Measurements from ENCODE around the gene GPC3.

The GPC3 gene

GRCh38 chrX:133634416-133634815, 351.0 kb downstream of the GPC3 start:
- H3K4me3 ChIP-seq (ENCODE audit: low read depth, low read length, poor library complexity, severe bottlenecking): no peak overlapping the region
- no peak overlapping the region for H3K4me2 ChIP-seq (ENCODE audit: low read length)
- no peaks in the 10 kb centered on the region for H3F3A ChIP-seq (ENCODE audit: insufficient read depth, low read length)
- no peaks in the 10 kb centered on the region for H3K27me3 ChIP-seq (ENCODE audit: insufficient read depth, low read length)
- H3K27ac ChIP-seq (ENCODE audit: low read depth, low read length, poor library complexity, severe bottlenecking): no peak overlapping the region
- H3K9me3 ChIP-seq (ENCODE audit: low read length): no peaks in the 10 kb centered on the region
- no peaks in the 10 kb centered on the region for H4K20me1 ChIP-seq (ENCODE audit: insufficient read depth, low read length)
- H3K36me3 ChIP-seq (ENCODE audit: insufficient read depth, low read length): no peaks in the 10 kb centered on the region
- no peaks in the 10 kb centered on the region for H3K79me2 ChIP-seq (ENCODE audit: insufficient read depth, low read length)
- no peak overlapping the region for H2AFZ ChIP-seq (ENCODE audit: low read length)
- TF ChIP-seq EZH2 (IDR thresholded peaks at IDR 0.05; ENCODE audit: borderline replicate concordance, low read length) (no peak), CTCF (IDR thresholded peaks at IDR 0.05; ENCODE audit: low read length) (no peak)
- H3K9me2 ChIP-seq (ENCODE audit: low read depth, low read length): no peaks in the 10 kb centered on the region
- H3K4me1 ChIP-seq (ENCODE audit: insufficient read depth, low read length, severe bottlenecking): no peaks in the 10 kb centered on the region
- no peak overlapping the region for H3K9ac ChIP-seq (ENCODE audit: low read length)

- H3F3A ChIP-seq (ENCODE audit: insufficient read depth, low read length): no peaks in the 10 kb centered on the region
- H3K9ac ChIP-seq (ENCODE audit: low read length): no peak overlapping the region
- H3K27me3 ChIP-seq (ENCODE audit: insufficient read depth, low read length): no peaks in the 10 kb centered on the region
- no peak overlapping the region for H3K27ac ChIP-seq (ENCODE audit: low read depth, low read length, poor library complexity, severe bottlenecking)
- H4K20me1 ChIP-seq (ENCODE audit: insufficient read depth, low read length): no peaks in the 10 kb centered on the region
- H3K36me3 ChIP-seq (ENCODE audit: insufficient read depth, low read length): no peaks in the 10 kb centered on the region
- H3K9me3 ChIP-seq (ENCODE audit: low read length): no peaks in the 10 kb centered on the region
- no peak overlapping the region for H2AFZ ChIP-seq (ENCODE audit: low read length)
- no peaks in the 10 kb centered on the region for H3K4me1 ChIP-seq (ENCODE audit: insufficient read depth, low read length, severe bottlenecking)
- no peak overlapping the region for H3K4me2 ChIP-seq (ENCODE audit: low read length)
- H3K79me2 ChIP-seq (ENCODE audit: insufficient read depth, low read length): no peaks in the 10 kb centered on the region
- TF ChIP-seq CTCF (IDR thresholded peaks at IDR 0.05; ENCODE audit: low read length) (no peak), EZH2 (IDR thresholded peaks at IDR 0.05; ENCODE audit: borderline replicate concordance, low read length) (no peak)
- H3K4me3 ChIP-seq (ENCODE audit: low read depth, low read length, poor library complexity, severe bottlenecking): no peak overlapping the region
- H3K9me2 ChIP-seq (ENCODE audit: low read depth, low read length): no peaks in the 10 kb centered on the region
Measured at GRCh38 chrX:133633950-133634349, 351.4 kb downstream of the GPC3 start.

- Histone ChIP-seq H2AFZ (ENCODE audit: low read length) (no peak overlapping the region), H3K9me3 (ENCODE audit: low read length) (no peaks in the 10 kb centered on the region), H3K4me2 (ENCODE audit: low read length) (no peak overlapping the region), H3K4me1 (ENCODE audit: insufficient read depth, low read length, severe bottlenecking) (no peaks in the 10 kb centered on the region), H3K4me3 (ENCODE audit: low read depth, low read length, poor library complexity, severe bottlenecking) (no peak overlapping the region), H3K27me3 (ENCODE audit: insufficient read depth, low read length) (no peaks in the 10 kb centered on the region), H3K36me3 (ENCODE audit: insufficient read depth, low read length) (no peaks in the 10 kb centered on the region), H3K9ac (ENCODE audit: low read length) (no peak overlapping the region), H3K27ac (ENCODE audit: low read depth, low read length, poor library complexity, severe bottlenecking) (no peak overlapping the region), H3K79me2 (ENCODE audit: insufficient read depth, low read length) (no peaks in the 10 kb centered on the region), H3K9me2 (ENCODE audit: low read depth, low read length) (no peaks in the 10 kb centered on the region), H4K20me1 (ENCODE audit: insufficient read depth, low read length) (no peaks in the 10 kb centered on the region), H3F3A (ENCODE audit: insufficient read depth, low read length) (no peaks in the 10 kb centered on the region)
- TF ChIP-seq EZH2 (IDR thresholded peaks at IDR 0.05; ENCODE audit: borderline replicate concordance, low read length) (no peak), CTCF (IDR thresholded peaks at IDR 0.05; ENCODE audit: low read length) (no peak)
Measured at GRCh38 chrX:133633162-133633561, 352.2 kb downstream of the GPC3 start.
